Measurements from ENCODE around the gene CCDC85A.

- no peak for TF ChIP-seq CTCF (conservative IDR thresholded peaks at IDR 0.05; ENCODE audit: low read depth, low read length)
- no peak for TF ChIP-seq EZH2 (IDR thresholded peaks at IDR 0.05; ENCODE audit: low read length, unreplicated experiment)
Observed at GRCh38 chr2:56286936-56287335, 103.1 kb downstream of the CCDC85A start.
